Naive thymus-derived CD8-positive, alpha-beta T cell (primary cell): Measurements from ENCODE around the gene PARP2. TPM values are rescaled to one million over a fixed set of nuclear protein-coding genes. Genes with fewer than 3 reads are reported as not detected.
"Not testable (repeated sequence)": the region's sequence is repeated elsewhere in the genome, so short reads cannot be mapped to it uniquely, and the experiment has no call there.

ENCODE experiments used
- ATAC-seq, 2 donors: fragments of 150-1000 bp; cut with Tn5 transposase in 1 of 2; sonication (Bioruptor Pico), chemical (Tn5 transposase) in 1 of 2; 1 replicate in 1 of 2; 2 replicates in 1 of 2; pipeline ENCODE4 v1.10.0; 2021; ENCODE audit warnings: mild to moderate bottlenecking in 2 of 2, moderate library complexity in 2 of 2
- POLR2A ChIA-PET: fragments of 350-600 bp; sonication (Branson Sonifier 250); formaldehyde crosslinking; loops from one replicate; lab custom pipeline; 2021; ENCODE audit warnings: antibody characterized with exemption; lab: Charles Lee
- DNase-seq, 10 donors: peaks; one replicate each; pipeline versions ENCODE4 v3.0.0 to v3.0.0-alpha.2; 2020 to 2022
- H3K27ac Mint-ChIP-seq, 10 donors: one replicate each; pipeline ENCODE4 v1.8.0; 2020 to 2022; ENCODE audit warnings: mild to moderate bottlenecking in 10 of 10, mixed read lengths in 10 of 10, moderate library complexity in 4 of 10, inconsistent platforms in 1 of 10
- H3K27me3 Mint-ChIP-seq, 5 donors: one replicate each; pipeline ENCODE4 v1.8.0; 2021 to 2022; ENCODE audit warnings: mixed read lengths in 5 of 5
- H3K36me3 Mint-ChIP-seq, 3 donors: one replicate each; pipeline ENCODE4 v1.8.0; 2020 to 2022; ENCODE audit warnings: mixed read lengths in 3 of 3, mild to moderate bottlenecking in 2 of 3, inconsistent platforms in 1 of 3
- H3K4me1 Mint-ChIP-seq, 4 donors: one replicate each; pipeline ENCODE4 v1.8.0; 2021 to 2022; ENCODE audit warnings: mixed read lengths in 4 of 4
- H3K4me3 Mint-ChIP-seq, 10 donors: one replicate each; pipeline ENCODE4 v1.8.0; 2020 to 2022; ENCODE audit warnings: mild to moderate bottlenecking in 10 of 10, mixed read lengths in 10 of 10, moderate library complexity in 6 of 10, inconsistent platforms in 1 of 10
- H3K9me3 Mint-ChIP-seq, 9 donors: one replicate each; pipeline ENCODE4 v1.8.0; 2020 to 2022; ENCODE audit warnings: mixed read lengths in 9 of 9, mild to moderate bottlenecking in 3 of 9, inconsistent platforms in 1 of 9, moderate library complexity in 1 of 9
- polyA plus RNA-seq, 3 donors: library from polyadenylated mRNA; unstranded; fragments of 300-500 nt; fragmentation: Illumina TruSeq; gene quantifications; one replicate each; pipeline ENCODE4 v1.2.3, GENCODE V29; 2021
- total RNA-seq, 8 experiments: library from RNA in 2 of 8; stranded (reverse) in 2 of 8; gene quantifications; one replicate each; pipeline ENCODE4 v1.2.3 and lab custom pipeline; 2021 to 2026

The PARP2 gene
- total and polyA plus RNA-seq, 5 experiments from 2014 or later = 8.8 to 22.9 (median 13.6) TPM

DNA sequence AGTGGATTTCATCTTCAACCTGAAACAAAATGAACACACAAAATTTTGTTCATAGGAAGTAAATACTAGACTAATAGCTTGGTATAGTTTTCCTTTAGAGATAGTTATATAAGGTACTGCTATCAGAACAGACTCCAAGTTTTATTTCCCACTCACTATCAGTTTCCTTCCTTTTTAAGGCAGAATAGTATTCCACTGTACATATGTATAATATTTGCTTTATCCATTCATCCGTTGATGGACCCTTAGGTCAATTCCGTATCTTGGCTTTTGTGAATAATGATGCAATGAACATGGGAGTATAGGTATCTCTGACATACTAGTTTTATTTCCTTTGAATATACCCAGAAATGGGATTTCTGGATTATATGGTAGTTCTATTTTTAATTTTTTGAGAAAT is 14.1 kb upstream of the PARP2 start:
- Mint-ChIP-seq H3K27me3 (no peaks in the 10 kb centered on the region), H3K36me3 (peaks cover 0 to 10% (median 4%) of the 10 kb centered on the region in 3 donors), H3K9me3 (no peaks in the 10 kb centered on the region), H3K27ac (peak overlapping the region in 1 of 10 donors; percentile 65), H3K4me1 (peaks cover 7 to 42% (median 40%) of the 10 kb centered on the region in 4 donors), H3K4me3 (no peak overlapping the region)
- DNase-seq (no peak), ATAC-seq (no peak)
- POLR2A ChIA-PET = interaction anchor here (0.9 to 2.8 kb wide), 2 partner anchors 13 to 14 kb away, joined by 3 to 20 read pairs; partner anchors contain the start of gene PARP2

DNA sequence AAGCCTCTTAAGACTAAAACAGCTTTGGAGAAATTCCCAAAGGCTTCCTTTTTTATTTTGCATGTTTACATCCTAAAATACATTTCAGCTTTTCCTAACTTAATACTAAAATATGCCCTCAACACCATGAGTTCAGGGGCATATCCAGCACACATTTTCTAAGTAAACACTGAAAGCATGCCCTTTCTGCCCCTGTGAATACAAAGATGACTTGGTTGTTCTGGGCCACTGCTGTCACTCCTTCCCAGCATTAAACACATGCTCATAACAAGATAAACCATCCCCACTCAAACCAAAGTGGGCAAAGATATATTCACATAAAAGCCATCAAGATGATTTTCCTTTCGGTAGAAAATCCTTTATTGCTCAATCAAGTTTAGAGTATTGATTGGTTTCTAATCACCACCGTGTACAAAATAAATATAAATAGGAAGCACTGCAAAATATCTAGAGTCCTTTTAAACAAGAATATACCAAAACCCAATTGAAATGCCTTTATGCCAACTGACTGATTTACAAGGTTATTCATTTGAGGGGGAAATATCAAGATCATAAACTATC is 12.3 kb upstream of the PARP2 start:
- ATAC-seq = no peak
- H3K27ac Mint-ChIP-seq = peak overlapping the region in 3 of 10 donors; percentile 27 to 87 (median 45)
- peak overlapping the region in 1 of 10 donors; percentile 92 for H3K4me3 Mint-ChIP-seq
- POLR2A ChIA-PET = interaction anchor here (0.6 to 2.9 kb wide), 3 partner anchors 12 to 351 kb away, joined by 3 to 23 read pairs (median 3); partner anchors contain the start of gene PARP2
- no peak for DNase-seq
- H3K9me3 Mint-ChIP-seq = no peaks in the 10 kb centered on the region
- H3K27me3 Mint-ChIP-seq = no peaks in the 10 kb centered on the region
- H3K36me3 Mint-ChIP-seq = peaks cover 0 to 3% (median 0%) of the 10 kb centered on the region in 3 donors
- peaks cover 7 to 44% (median 41%) of the 10 kb centered on the region in 4 donors for H3K4me1 Mint-ChIP-seq

DNA sequence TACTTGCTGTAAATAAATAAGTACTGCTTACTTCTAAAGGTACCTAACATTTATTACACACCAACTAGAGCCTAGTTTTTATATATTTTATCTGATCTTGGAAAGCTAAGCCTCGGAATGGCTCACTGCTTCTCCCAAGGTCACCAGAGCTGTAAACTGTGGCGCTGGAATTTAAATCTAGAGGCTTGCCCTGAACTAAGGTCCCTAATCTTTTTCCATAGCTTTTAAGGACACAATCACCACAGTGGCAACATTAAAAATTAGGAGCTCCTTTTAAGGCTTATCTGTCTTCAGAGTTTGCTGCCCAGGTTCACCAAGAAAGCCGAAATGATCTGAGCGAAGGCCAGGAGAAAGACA is 11.0 kb upstream of the PARP2 start:
- Mint-ChIP-seq H3K27me3 (no peaks in the 10 kb centered on the region), H3K4me3 (peak overlapping the region; percentile 88 to 100 (median 97)), H3K4me1 (peaks cover 5 to 39% (median 37%) of the 10 kb centered on the region in 4 donors), H3K36me3 (no peaks in the 10 kb centered on the region), H3K27ac (peak overlapping the region; percentile 65 to 96 (median 93)), H3K9me3 (no peaks in the 10 kb centered on the region)
- DNase-seq (no peak), ATAC-seq (no peak)
- POLR2A ChIA-PET = interaction anchor here (0.7 to 2.9 kb wide), 5 partner anchors 9 to 349 kb away, joined by 3 to 23 read pairs (median 5); partner anchors contain the start of gene PARP2

- H3K36me3 Mint-ChIP-seq = no peaks in the 10 kb centered on the region
- peak within 1 kb of the TSS; percentile 87 to 96 (median 93) for H3K27ac Mint-ChIP-seq
- H3K27me3 Mint-ChIP-seq = no peaks in the 10 kb centered on the region
- peaks cover 3 to 34% (median 33%) of the 10 kb centered on the region in 4 donors for H3K4me1 Mint-ChIP-seq
- DNase-seq (peak in 9 of 10 donors; percentile 34 to 78 (median 64)), ATAC-seq (peak; percentile 97 to 98)
- POLR2A ChIA-PET = interaction anchor here (1.0 to 2.9 kb wide), 4 partner anchors 9 to 349 kb away, joined by 3 to 23 read pairs (median 7); partner anchors contain the start of gene PARP2
- H3K9me3 Mint-ChIP-seq = no peaks in the 10 kb centered on the region
- H3K4me3 Mint-ChIP-seq = peak within 1 kb of the TSS; percentile 88 to 100 (median 97)
Measured at GRCh38 chr14:20332788-20333493, 10.5 kb upstream of the PARP2 start, which contains the start of gene CCNB1IP1. CCNB1IP1 (minus strand) TSS chr14:20333279; CDS start chr14:20316523, 16,756 bp downstream.

DNA sequence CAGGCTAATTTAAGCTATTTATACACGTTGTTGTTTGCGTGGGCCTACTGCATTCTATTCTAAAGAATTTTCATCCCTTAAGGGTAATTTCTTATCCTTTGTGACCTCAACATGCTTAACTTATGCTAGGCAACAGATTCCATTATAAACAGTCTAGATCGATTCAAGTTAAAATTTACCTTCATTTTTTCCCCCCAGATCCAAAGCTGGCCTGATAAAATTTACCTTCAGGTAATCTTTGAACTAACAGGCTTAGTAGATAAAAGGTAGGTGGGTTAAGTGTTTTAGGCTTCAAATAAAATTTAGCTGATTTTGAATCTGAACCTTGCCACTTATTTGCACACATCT is 10.0 kb upstream of the PARP2 start:
- no peaks in the 10 kb centered on the region for H3K36me3 Mint-ChIP-seq
- no peak for DNase-seq
- peak overlapping the region; percentile 88 to 100 (median 97) for H3K4me3 Mint-ChIP-seq
- POLR2A ChIA-PET = interaction anchor here (1.0 to 2.9 kb wide), 4 partner anchors 8 to 348 kb away, joined by 3 to 23 read pairs (median 7); partner anchors contain the start of gene PARP2
- no peaks in the 10 kb centered on the region for H3K9me3 Mint-ChIP-seq
- ATAC-seq = peak; percentile 21 to 28
- peak overlapping the region; percentile 87 to 96 (median 93) for H3K27ac Mint-ChIP-seq
- H3K4me1 Mint-ChIP-seq = peaks cover 3 to 34% (median 32%) of the 10 kb centered on the region in 4 donors
- H3K27me3 Mint-ChIP-seq = no peaks in the 10 kb centered on the region

DNA sequence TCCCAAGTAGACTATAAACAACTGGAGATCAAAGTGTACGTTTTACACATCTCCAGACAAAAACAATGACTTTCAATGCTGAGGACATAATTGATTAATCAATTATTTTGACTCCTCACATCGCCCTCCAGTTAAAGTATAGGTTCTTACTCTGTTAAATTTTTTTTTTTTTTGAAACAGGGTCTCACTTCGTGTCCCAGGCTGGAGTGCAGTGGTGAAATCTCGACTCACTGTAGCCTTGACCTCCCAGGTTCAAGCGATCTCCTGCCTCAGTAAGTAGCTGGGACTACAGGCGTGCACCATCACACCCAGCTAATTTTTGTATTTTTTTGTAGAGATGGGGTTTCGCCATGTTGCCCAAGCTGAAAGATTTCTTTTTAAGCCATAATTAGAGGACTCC is 9.4 kb upstream of the PARP2 start:
- H3K36me3 Mint-ChIP-seq = no peaks in the 10 kb centered on the region
- no peaks in the 10 kb centered on the region for H3K27me3 Mint-ChIP-seq
- peak overlapping the region in 1 of 10 donors; percentile 92 for H3K27ac Mint-ChIP-seq
- DNase-seq (no peak), ATAC-seq (no peak)
- H3K4me3 Mint-ChIP-seq = peak overlapping the region in 1 of 10 donors; percentile 100
- no peaks in the 10 kb centered on the region for H3K9me3 Mint-ChIP-seq
- peaks cover 3 to 34% (median 30%) of the 10 kb centered on the region in 4 donors for H3K4me1 Mint-ChIP-seq
- POLR2A ChIA-PET = interaction anchor here (2.9 kb wide), 1 partner anchor 9 kb away, joined by 23 read pairs; the partner anchor contains the start of gene PARP2

DNA sequence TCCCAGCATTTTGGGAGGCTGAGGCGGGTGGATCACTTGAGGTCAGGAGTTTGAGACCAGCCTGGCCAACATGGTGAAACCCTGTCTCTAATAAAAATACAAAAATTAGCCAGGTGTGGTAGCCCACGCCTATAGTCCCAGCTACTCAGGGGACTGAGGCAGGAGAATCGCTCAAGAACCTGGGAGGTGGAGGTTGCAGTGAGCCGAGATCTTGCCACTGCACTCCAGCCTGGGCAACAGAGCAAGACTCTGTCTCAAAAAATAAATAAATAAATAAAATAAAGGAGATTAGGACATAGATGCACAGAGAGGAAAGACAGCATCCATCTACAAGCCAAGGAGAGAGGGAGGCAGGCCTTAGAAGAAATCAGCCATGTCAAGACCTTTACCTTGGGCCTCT is 2.4 kb upstream of the PARP2 start:
- Mint-ChIP-seq H3K36me3 (peaks cover 0 to 13% (median 0%) of the 10 kb centered on the region in 3 donors), H3K27ac (peak overlapping the region in 3 of 10 donors; percentile 34 to 62 (median 60)), H3K4me3 (peak overlapping the region in 2 of 10 donors; percentile 44 to 58), H3K4me1 (peaks cover 11 to 25% (median 17%) of the 10 kb centered on the region in 4 donors)
- H3K9me3 Mint-ChIP-seq, DNase-seq, ATAC-seq, H3K27me3 Mint-ChIP-seq: not testable (repeated sequence)
- POLR2A ChIA-PET = interaction anchor here (0.6 to 3.6 kb wide), 5 partner anchors 8 to 397 kb away, joined by 3 to 74 read pairs (median 20); partner anchors contain the start of genes APEX1, CCNB1IP1, OSGEP and RNASE4

DNA sequence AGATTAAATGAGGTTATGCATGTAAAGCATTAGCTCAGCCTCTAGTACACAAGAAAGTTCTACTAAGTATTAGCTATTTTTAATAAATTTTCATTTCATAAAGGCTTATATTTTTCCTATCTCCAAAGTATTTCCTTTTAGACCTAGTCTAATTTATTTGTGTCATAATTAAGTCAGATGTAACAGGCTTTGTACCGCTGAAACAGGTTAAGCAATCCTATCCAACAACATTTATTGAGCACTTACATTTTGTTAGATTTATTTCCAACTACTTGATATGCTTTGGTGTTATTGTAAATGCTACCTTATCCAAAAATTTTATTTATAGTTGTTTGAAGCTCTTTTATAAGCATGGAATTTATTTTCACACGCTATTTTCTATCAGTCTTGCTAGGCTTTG is 1.8 kb upstream of the PARP2 start:
- POLR2A ChIA-PET = interaction anchor here (0.6 to 3.6 kb wide), 8 partner anchors 9 to 397 kb away, joined by 3 to 74 read pairs (median 22); partner anchors contain the start of genes APEX1, CCNB1IP1, OSGEP and PIP4P1

GRCh38 chr14:20343862-20344220 is 406 bp downstream of the PARP2 start:
- H3K36me3 Mint-ChIP-seq = peaks cover 0 to 35% (median 6%) of the 10 kb centered on the region in 3 donors
- H3K9me3 Mint-ChIP-seq = no peaks in the 10 kb centered on the region

More for the DNA sequence above, 1.8 kb upstream of the PARP2 start:
- H3K27me3 Mint-ChIP-seq = peaks cover 0 to 4% (median 0%) of the 10 kb centered on the region in 5 donors
- DNase-seq = peak in 1 of 10 donors; percentile 7
- peaks cover 0 to 18% (median 3%) of the 10 kb centered on the region in 3 donors for H3K36me3 Mint-ChIP-seq
- peak overlapping the region in 5 of 10 donors; percentile 6 to 99 (median 98) for H3K4me3 Mint-ChIP-seq
- peaks cover 11 to 25% (median 17%) of the 10 kb centered on the region in 4 donors for H3K4me1 Mint-ChIP-seq
- peak overlapping the region in 2 of 10 donors; percentile 96 to 98 for H3K27ac Mint-ChIP-seq
- ATAC-seq = no peak
- no peaks in the 10 kb centered on the region for H3K9me3 Mint-ChIP-seq

GRCh38 chr14:20345366-20345765 is 1.9 kb downstream of the PARP2 start:
- DNase-seq (no peak), ATAC-seq (no peak)
- H3K9me3 Mint-ChIP-seq = no peaks in the 10 kb centered on the region
- H3K27ac Mint-ChIP-seq = peak overlapping the region in 4 of 10 donors; percentile 16 to 71 (median 54)
- H3K4me1 Mint-ChIP-seq = peaks cover 11 to 25% (median 16%) of the 10 kb centered on the region in 4 donors
- peak overlapping the region in 2 of 10 donors; percentile 0 to 30 for H3K4me3 Mint-ChIP-seq
- POLR2A ChIA-PET = no interaction called here
- H3K27me3 Mint-ChIP-seq = peaks cover 0 to 4% (median 0%) of the 10 kb centered on the region in 5 donors
- peaks cover 0 to 47% (median 7%) of the 10 kb centered on the region in 3 donors for H3K36me3 Mint-ChIP-seq

More at GRCh38 chr14:20343862-20344220, 406 bp downstream of the PARP2 start:
- peaks cover 11 to 25% (median 17%) of the 10 kb centered on the region in 4 donors for H3K4me1 Mint-ChIP-seq
- peak overlapping the region; percentile 88 to 100 (median 98) for H3K4me3 Mint-ChIP-seq
- POLR2A ChIA-PET = interaction anchor here (0.6 to 3.6 kb wide), 18 partner anchors 11 to 358 kb away, joined by 3 to 74 read pairs (median 4); partner anchors contain the start of genes APEX1, CCNB1IP1, OSGEP and PIP4P1
- DNase-seq = no peak
- H3K27me3 Mint-ChIP-seq = peaks cover 0 to 4% (median 0%) of the 10 kb centered on the region in 5 donors
- no peak for ATAC-seq
- peak overlapping the region; percentile 96 to 99 (median 98) for H3K27ac Mint-ChIP-seq

GRCh38 chr14:20346713-20347112 is 3.3 kb downstream of the PARP2 start:
- H3K4me3 Mint-ChIP-seq = no peak overlapping the region
- H3K27me3 Mint-ChIP-seq = peaks cover 0 to 4% (median 0%) of the 10 kb centered on the region in 5 donors
- DNase-seq = no peak
- ATAC-seq = no peak
- no peak overlapping the region for H3K27ac Mint-ChIP-seq
- peaks cover 0 to 56% (median 13%) of the 10 kb centered on the region in 3 donors for H3K36me3 Mint-ChIP-seq
- peaks cover 11 to 25% (median 16%) of the 10 kb centered on the region in 4 donors for H3K4me1 Mint-ChIP-seq
- POLR2A ChIA-PET = interaction anchor here (0.7 kb wide), 1 partner anchor 336 kb away, joined by 4 read pairs; no protein-coding TSS in a partner anchor
- H3K9me3 Mint-ChIP-seq = no peaks in the 10 kb centered on the region

DNA sequence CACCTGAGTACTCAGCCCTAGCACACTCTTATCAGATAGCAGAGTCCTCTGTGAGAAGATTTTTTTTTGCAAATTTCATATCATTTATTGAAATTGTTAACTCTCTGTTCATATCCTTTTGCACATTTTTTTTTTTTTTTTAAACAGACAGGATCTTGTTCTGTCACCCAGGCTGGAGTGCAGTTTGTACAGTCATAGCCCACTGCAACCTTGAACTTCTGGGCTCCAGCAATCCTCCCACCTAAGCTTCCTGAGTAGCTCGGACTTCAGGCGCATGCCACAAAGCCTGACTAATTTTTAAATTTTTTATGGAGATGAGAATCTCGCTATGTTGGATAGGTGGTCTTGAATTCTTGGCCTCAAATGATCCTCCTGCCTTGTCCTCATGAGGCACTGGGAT is 4.3 kb downstream of the PARP2 start:
- ATAC-seq = no peak
- Mint-ChIP-seq H3K27ac (no peak overlapping the region), H3K4me1 (peaks cover 11 to 25% (median 16%) of the 10 kb centered on the region in 4 donors), H3K36me3 (peaks cover 0 to 66% (median 15%) of the 10 kb centered on the region in 3 donors), H3K4me3 (no peak overlapping the region), H3K27me3 (peaks cover 0 to 4% (median 0%) of the 10 kb centered on the region in 5 donors), H3K9me3 (no peaks in the 10 kb centered on the region)
- DNase-seq = no peak
- POLR2A ChIA-PET = interaction anchor here (0.7 kb wide), 1 partner anchor 17 kb away, joined by 3 read pairs; no protein-coding TSS in a partner anchor
